ENCODE measurements around the gene ZNF280B. TPM values are rescaled to one million over a fixed set of nuclear protein-coding genes. Genes with fewer than 3 reads are reported as not detected.

The ZNF280B gene
- total RNA-seq, 2 experiments from 2014 or later: 2.3 to 3.0 TPM

- DNase-seq (no peak), ATAC-seq (no peak)
- intact Hi-C loops (cut with micrococcal nuclease): loop anchor here (10.0 kb wide), 2 partner anchors 120 to 490 kb away; no protein-coding TSS in a partner anchor
- peaks cover 41% of the 10 kb centered on the region for H3K27me3 Mint-ChIP-seq
- no peaks in the 10 kb centered on the region for H3K4me1 Mint-ChIP-seq (ENCODE audit: low read depth)
- no peak overlapping the region for H3K27ac Mint-ChIP-seq
- H3K4me3 Mint-ChIP-seq: no peak overlapping the region
- H3K36me3 Mint-ChIP-seq (ENCODE audit: low read depth): peaks cover 3% of the 10 kb centered on the region
- ChIA-PET POLR2A (no interaction called here), CTCF (interaction anchor here (1.1 to 4.1 kb wide), 7 partner anchors 15 to 291 kb away, joined by 3 to 27 read pairs (median 3); no protein-coding TSS in a partner anchor)
- TF ChIP-seq CTCF (IDR thresholded peaks at IDR 0.05): no peak
- peaks cover 19% of the 10 kb centered on the region for H3K9me3 Mint-ChIP-seq
These were observed 43.4 kb downstream of the ZNF280B start for GRCh38 chr22:22465094-22465602.

GRCh38 chr22:22464541-22465054 lies 43.9 kb downstream of the ZNF280B start:
- Mint-ChIP-seq H3K36me3 (ENCODE audit: low read depth) (peaks cover 3% of the 10 kb centered on the region), H3K4me3 (no peak overlapping the region), H3K27me3 (peaks cover 38% of the 10 kb centered on the region), H3K4me1 (ENCODE audit: low read depth) (no peaks in the 10 kb centered on the region), H3K9me3 (peaks cover 20% of the 10 kb centered on the region), H3K27ac (no peak overlapping the region)
- ChIA-PET CTCF (interaction anchor here (0.7 to 4.1 kb wide), 19 partner anchors 9 to 220 kb away, joined by 3 to 41 read pairs (median 4); partner anchors contain the start of gene ZNF280B), POLR2A (interaction anchor here (0.7 kb wide), 1 partner anchor 15 kb away, joined by 3 read pairs; no protein-coding TSS in a partner anchor)
- intact Hi-C loops (cut with micrococcal nuclease): loop anchor here (10.0 kb wide), 2 partner anchors 120 to 490 kb away; no protein-coding TSS in a partner anchor
- ATAC-seq (no peak), DNase-seq (no peak)
- no peak for TF ChIP-seq CTCF (IDR thresholded peaks at IDR 0.05)

GRCh38 chr22:22463855-22464540 lies 44.5 kb downstream of the ZNF280B start:
- peak; percentile 92 for TF ChIP-seq CTCF (IDR thresholded peaks at IDR 0.05)
- POLR2A ChIA-PET: interaction anchor here (0.7 kb wide), 1 partner anchor 14 kb away, joined by 3 read pairs; no protein-coding TSS in a partner anchor
- peaks cover 37% of the 10 kb centered on the region for H3K27me3 Mint-ChIP-seq
- CTCF ChIA-PET: interaction anchor here (0.6 to 4.1 kb wide), 25 partner anchors 8 to 346 kb away, joined by 3 to 41 read pairs (median 4); partner anchors contain the start of gene ZNF280B
- intact Hi-C loops (cut with micrococcal nuclease): loop anchor here (10.0 kb wide), 2 partner anchors 121 to 491 kb away; no protein-coding TSS in a partner anchor
- H3K36me3 Mint-ChIP-seq (ENCODE audit: low read depth): peaks cover 3% of the 10 kb centered on the region
- H3K9me3 Mint-ChIP-seq: peaks cover 19% of the 10 kb centered on the region
- H3K4me1 Mint-ChIP-seq (ENCODE audit: low read depth): no peaks in the 10 kb centered on the region
- DNase-seq: peak; percentile 67
- no peak for ATAC-seq
- H3K27ac Mint-ChIP-seq: no peak overlapping the region
- H3K4me3 Mint-ChIP-seq: no peak overlapping the region

- CTCF ChIA-PET: interaction anchor here (0.6 to 4.1 kb wide), 15 partner anchors 13 to 492 kb away, joined by 3 to 41 read pairs (median 4); partner anchors contain the start of gene ZNF280B
- H3K27ac Mint-ChIP-seq: no peak overlapping the region
- no peak for ATAC-seq
These were observed 45.6 kb downstream of the ZNF280B start for GRCh38 chr22:22462813-22463567.

More at GRCh38 chr22:22462813-22463567, 45.6 kb downstream of the ZNF280B start:
- intact Hi-C loops (cut with micrococcal nuclease): loop anchor here (10.0 kb wide), 2 partner anchors 122 to 492 kb away; no protein-coding TSS in a partner anchor
- DNase-seq: no peak
- H3K9me3 Mint-ChIP-seq: peaks cover 23% of the 10 kb centered on the region
- H3K36me3 Mint-ChIP-seq (ENCODE audit: low read depth): peaks cover 3% of the 10 kb centered on the region
- H3K27me3 Mint-ChIP-seq: peaks cover 37% of the 10 kb centered on the region
- TF ChIP-seq CTCF (IDR thresholded peaks at IDR 0.05): no peak
- H3K4me3 Mint-ChIP-seq: no peak overlapping the region
- POLR2A ChIA-PET: no interaction called here
- H3K4me1 Mint-ChIP-seq (ENCODE audit: low read depth): no peaks in the 10 kb centered on the region

All from activated CD8-positive, alpha-beta T cell treated with anti-CD3 and anti-CD28 coated beads for 36 hours (primary cell).